Activated B cell treated with CpG ODN at 0.5 μM for 24 hours (primary cell): ENCODE measurements around the gene PCNT. TPM values are rescaled to one million over a fixed set of nuclear protein-coding genes. Genes with fewer than 3 reads are reported as not detected.
"Not testable (repeated sequence)": the region's sequence is repeated elsewhere in the genome, so short reads cannot be mapped to it uniquely, and the experiment has no call there.

Experiments used
- ATAC-seq: fragments of 200-7000 bp; cut with Tn5 transposase; one replicate; pipeline ENCODE4 v1.10.0; 2021; ENCODE audit warnings: low read depth, mild to moderate bottlenecking, moderate library complexity
- CTCF ChIA-PET: fragments of 350-600 bp; sonication (Branson Sonifier 250); formaldehyde crosslinking; loops from one replicate; lab custom pipeline; 2021; ENCODE audit warnings: antibody characterized with exemption; lab: Charles Lee
- POLR2A ChIA-PET: fragments of 350-600 bp; sonication (Branson Sonifier 250); formaldehyde crosslinking; loops from one replicate; lab custom pipeline; 2021; ENCODE audit warnings: antibody characterized with exemption; lab: Charles Lee
- DNase-seq: peaks from one replicate; pipeline ENCODE4 v3.0.0; 2022
- H3K27ac Mint-ChIP-seq: one replicate; pipeline ENCODE4 v1.8.0; 2020; ENCODE audit warnings: mixed read lengths
- H3K27me3 Mint-ChIP-seq: one replicate; pipeline ENCODE4 v1.8.0; 2021; ENCODE audit warnings: mixed read lengths
- H3K36me3 Mint-ChIP-seq: one replicate; pipeline ENCODE4 v1.8.0; 2021; ENCODE audit warnings: low read depth, mixed read lengths
- H3K4me1 Mint-ChIP-seq: one replicate; pipeline ENCODE4 v1.8.0; 2021; ENCODE audit warnings: mixed read lengths
- H3K4me3 Mint-ChIP-seq: one replicate; pipeline ENCODE4 v1.8.0; 2020; ENCODE audit warnings: mild to moderate bottlenecking, mixed read lengths
- H3K9me3 Mint-ChIP-seq: one replicate; pipeline ENCODE4 v1.8.0; 2020; ENCODE audit warnings: mixed read lengths
- CTCF ChIP-seq: fragments of 200-600 bp; IDR thresholded peaks from one replicate; pipeline ENCODE4 v1.8.0; 2022; ENCODE audit warnings: antibody characterized with exemption, mild to moderate bottlenecking
- intact Hi-C: fragments of 100-400 bp; cut with micrococcal nuclease; formaldehyde crosslinking; loops from one replicate; pipeline ENCODE4 v1.15.1; 2024
- total RNA-seq: library from RNA; stranded (reverse); gene quantifications from 2 replicates; pipeline ENCODE4 v1.2.3, GENCODE V29; 2022

Gene PCNT
- total RNA-seq, 1 donor from 2014 or later, result 39.7 TPM

GRCh38 chr21:46448108-46448507 lies 124.2 kb downstream of the PCNT start:
- H3K9me3 Mint-ChIP-seq, result peaks cover 6% of the 10 kb centered on the region
- DNase-seq (no peak), ATAC-seq (no peak)
- intact Hi-C loops, result no loop called here
- H3K27ac Mint-ChIP-seq, result no peak overlapping the region
- no peak overlapping the region for H3K4me3 Mint-ChIP-seq
- CTCF ChIA-PET, result no interaction called here
- no peak for TF ChIP-seq CTCF
- H3K4me1 Mint-ChIP-seq, result peaks cover 4% of the 10 kb centered on the region
- H3K36me3 Mint-ChIP-seq, result peaks cover 28% of the 10 kb centered on the region
- POLR2A ChIA-PET, result no interaction called here
- H3K27me3 Mint-ChIP-seq, result no peaks in the 10 kb centered on the region

DNA sequence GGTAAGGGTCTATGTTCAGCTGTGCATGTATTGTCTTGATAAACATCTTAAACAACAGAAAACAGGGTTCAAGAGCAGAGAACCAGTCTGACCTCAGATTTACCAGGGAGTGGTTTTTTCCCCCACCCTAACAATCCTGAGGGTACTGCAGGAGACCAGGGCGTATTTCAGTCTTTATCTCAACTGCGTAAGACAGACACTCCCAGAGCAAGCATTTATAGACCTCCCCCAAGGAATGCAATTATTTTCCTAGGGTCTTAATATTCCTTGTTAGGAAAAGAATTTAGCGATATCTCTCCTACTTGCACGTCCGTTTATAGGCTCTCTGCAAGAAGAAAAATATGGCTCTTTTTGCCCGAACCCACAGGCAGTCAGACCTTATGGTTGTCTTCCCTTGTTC lies 124.9 kb downstream of the PCNT start:
- H3K36me3 Mint-ChIP-seq, result peaks cover 28% of the 10 kb centered on the region
- DNase-seq, result not testable (repeated sequence)

GRCh38 chr21:46452710-46453109 lies 128.8 kb downstream of the PCNT start:
- DNase-seq, result no peak
- ChIA-PET POLR2A (interaction anchor here (0.5 kb wide), 1 partner anchor 166 kb away, joined by 3 read pairs; no protein-coding TSS in a partner anchor), CTCF (no interaction called here)
- no peak for ATAC-seq
- no peaks in the 10 kb centered on the region for H3K27me3 Mint-ChIP-seq
- H3K4me3 Mint-ChIP-seq, result no peak overlapping the region
- H3K9me3 Mint-ChIP-seq, result peaks cover 6% of the 10 kb centered on the region
- peaks cover 19% of the 10 kb centered on the region for H3K4me1 Mint-ChIP-seq
- H3K36me3 Mint-ChIP-seq, result peaks cover 17% of the 10 kb centered on the region
- intact Hi-C loops, result loop anchor here (10.0 kb wide), 1 partner anchor 52 kb away; no protein-coding TSS in a partner anchor
- no peak overlapping the region for H3K27ac Mint-ChIP-seq
- no peak for TF ChIP-seq CTCF

More for the DNA sequence above, 124.9 kb downstream of the PCNT start:
- CTCF ChIA-PET, intact Hi-C loops, H3K9me3 Mint-ChIP-seq, ATAC-seq, H3K4me1 Mint-ChIP-seq, H3K27me3 Mint-ChIP-seq, POLR2A ChIA-PET, H3K27ac Mint-ChIP-seq, H3K4me3 Mint-ChIP-seq: not testable (repeated sequence)

GRCh38 chr21:46454142-46454541 lies 130.2 kb downstream of the PCNT start:
- peaks cover 12% of the 10 kb centered on the region for H3K36me3 Mint-ChIP-seq
- intact Hi-C loops, result loop anchor here (10.0 kb wide), 1 partner anchor 51 kb away; no protein-coding TSS in a partner anchor
- ChIA-PET POLR2A (no interaction called here), CTCF (no interaction called here)
- peaks cover 21% of the 10 kb centered on the region for H3K4me1 Mint-ChIP-seq
- no peak overlapping the region for H3K27ac Mint-ChIP-seq
- no peak for ATAC-seq
- no peak for TF ChIP-seq CTCF
- no peaks in the 10 kb centered on the region for H3K9me3 Mint-ChIP-seq
- no peaks in the 10 kb centered on the region for H3K27me3 Mint-ChIP-seq
- DNase-seq, result no peak
- H3K4me3 Mint-ChIP-seq, result no peak overlapping the region

DNA sequence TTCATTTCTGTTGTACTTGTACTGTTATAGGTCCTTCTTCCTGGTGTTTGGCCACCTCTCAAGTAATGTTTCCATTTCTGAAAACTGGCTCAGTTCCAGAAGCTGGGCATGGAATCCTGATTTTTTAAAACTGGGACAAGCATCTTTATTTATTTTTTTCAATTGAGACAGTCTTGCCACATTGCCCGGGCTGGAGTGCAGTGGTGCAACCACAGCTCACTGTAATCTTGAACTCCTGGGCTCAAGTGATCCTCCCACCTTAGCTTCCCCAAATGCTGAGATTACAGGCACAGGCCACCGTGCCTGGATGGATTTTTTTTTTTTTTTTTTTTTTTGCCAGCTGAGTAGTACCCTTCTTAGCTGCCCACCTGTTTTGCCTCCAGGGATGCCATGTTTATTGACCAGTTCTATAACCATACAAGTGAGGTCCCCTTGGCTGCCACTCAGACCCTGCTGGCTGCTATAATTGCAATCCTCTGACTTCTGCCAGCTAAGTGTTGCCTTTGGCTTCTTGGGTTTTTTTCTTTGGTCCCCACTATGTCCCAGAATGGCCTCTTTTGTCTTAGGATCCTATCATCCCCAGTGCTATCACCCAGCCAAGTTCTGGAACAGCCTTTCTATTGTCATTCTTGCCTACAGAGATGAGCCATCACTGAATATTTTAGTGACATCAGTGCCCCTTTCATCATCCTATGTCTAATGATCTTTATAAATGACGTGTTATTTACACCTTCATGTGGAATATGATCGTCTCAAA lies 130.9 kb downstream of the PCNT start:
- Mint-ChIP-seq H3K4me1 (peaks cover 24% of the 10 kb centered on the region), H3K4me3 (no peak overlapping the region), H3K27me3 (no peaks in the 10 kb centered on the region), H3K27ac (no peak overlapping the region), H3K36me3 (peaks cover 12% of the 10 kb centered on the region), H3K9me3 (no peaks in the 10 kb centered on the region)
- no peak for ATAC-seq
- intact Hi-C loops, result loop anchor here (5.0 to 10.0 kb wide), 2 partner anchors 50 to 893 kb away; no protein-coding TSS in a partner anchor
- no peak for TF ChIP-seq CTCF
- ChIA-PET CTCF (no interaction called here), POLR2A (interaction anchor here (0.5 kb wide), 1 partner anchor 16 kb away, joined by 7 read pairs; no protein-coding TSS in a partner anchor)
- DNase-seq, result no peak
